IMR-90 (cell line): ENCODE data around the gene BMERB1. TPM values are rescaled to one million over a fixed set of nuclear protein-coding genes. Genes with fewer than 3 reads are reported as not detected.

Experiments
- ATAC-seq: fragments of 200-7000 bp; cut with Tn5 transposase; 2 replicates; pipeline ENCODE4 v1.9.1; 2020; ENCODE audit warnings: low read depth, mild to moderate bottlenecking, moderate library complexity
- BruUV-seq: library from RNA; stranded (reverse); fragments of 400-500 nt; replicated peaks from 2 replicates; lab custom pipeline; 2021; lab: Mats Ljungman, UMichigan
- CTCF ChIA-PET: fragments of 300-600 bp; formaldehyde crosslinking; extraction: SDS; loops from one replicate; lab custom pipeline; 2021; ENCODE audit warnings: antibody characterized with exemption; lab: Yijun Ruan, JAX
- POLR2A ChIA-PET: fragments of 300-600 bp; sonication (Branson Sonifier 250); formaldehyde crosslinking; loops from one replicate; lab custom pipeline; 2022; ENCODE audit warnings: antibody characterized with exemption; ENCODE audit not compliant: unreplicated experiment; lab: Charles Lee
- DNase-seq: peaks from one replicate; pipeline ENCODE4 v3.0.0; 2013
- H2AFZ ChIP-seq: replicated peaks from 2 replicates; pipeline ENCODE3; 2013; ENCODE audit warnings: low read length, mild to moderate bottlenecking; ENCODE audit not compliant: poor library complexity
- H2AK5ac ChIP-seq: 2 replicates; pipeline ENCODE4 v1.6.1; 2013; ENCODE audit warnings: low read depth, low read length, inconsistent platforms
- H2AK9ac ChIP-seq: replicated peaks from 2 replicates; pipeline ENCODE3; 2013; ENCODE audit warnings: mild to moderate bottlenecking, low read depth, low read length, moderate library complexity; ENCODE audit not compliant: poor library complexity
- H2BK120ac ChIP-seq: 2 replicates; pipeline ENCODE4 v1.6.1; 2013; ENCODE audit warnings: low read depth, low read length, inconsistent platforms
- H2BK15ac ChIP-seq: 3 replicates; pipeline ENCODE4 v1.6.1; 2013; ENCODE audit warnings: low read depth, low read length, inconsistent platforms
- H2BK20ac ChIP-seq: 2 replicates; pipeline ENCODE4 v1.6.1; 2013; ENCODE audit warnings: low read depth, mild to moderate bottlenecking, inconsistent platforms, low read length, moderate library complexity
- H2BK5ac ChIP-seq: 2 replicates; pipeline ENCODE4 v1.6.1; 2013; ENCODE audit warnings: mild to moderate bottlenecking, low read depth, low read length, inconsistent platforms; ENCODE audit not compliant: poor library complexity, severe bottlenecking
- H3K14ac ChIP-seq: replicated peaks from 2 replicates; pipeline ENCODE4 v1.6.1; 2013; ENCODE audit warnings: low read depth, low read length, inconsistent platforms
- H3K18ac ChIP-seq: 2 replicates; pipeline ENCODE4 v1.6.1; 2013; ENCODE audit warnings: low read depth, low read length, control low read depth
- H3K23ac ChIP-seq: 2 replicates; pipeline ENCODE4 v1.6.1; 2013; ENCODE audit warnings: low read depth, low read length, inconsistent platforms
- H3K27ac ChIP-seq: 2 replicates; pipeline ENCODE4 v1.5.1; 2013; ENCODE audit warnings: mild to moderate bottlenecking, control low read depth, low read length; ENCODE audit not compliant: insufficient read depth
- H3K27me3 ChIP-seq: 2 replicates; pipeline ENCODE4 v1.6.1; 2013; ENCODE audit warnings: low read length; ENCODE audit not compliant: control insufficient read depth, insufficient read depth
- H3K36me3 ChIP-seq: 2 replicates; pipeline ENCODE4 v1.6.1; 2013; ENCODE audit warnings: low read length, mixed read lengths; ENCODE audit not compliant: control insufficient read depth, insufficient read depth
- H3K4ac ChIP-seq: 2 replicates; pipeline ENCODE4 v1.6.1; 2013; ENCODE audit warnings: low read depth, low read length, inconsistent platforms
- H3K4me1 ChIP-seq: 2 replicates; pipeline ENCODE4 v1.6.1; 2013; ENCODE audit warnings: low read length, mixed read lengths; ENCODE audit not compliant: control insufficient read depth, insufficient read depth
- H3K4me2 ChIP-seq: 2 replicates; pipeline ENCODE4 v1.6.1; 2013; ENCODE audit warnings: low read depth, mild to moderate bottlenecking, control low read depth, low read length, moderate library complexity
- H3K4me3 ChIP-seq: 2 replicates; pipeline ENCODE4 v1.5.1; 2013; ENCODE audit warnings: low read depth, mild to moderate bottlenecking, control low read depth, low read length, moderate library complexity; ENCODE audit not compliant: insufficient read depth
- H3K56ac ChIP-seq: 2 replicates; pipeline ENCODE4 v1.6.1; 2013; ENCODE audit warnings: low read length, inconsistent platforms; ENCODE audit not compliant: insufficient read depth; ENCODE audit errors: extremely low read depth
- H3K79me1 ChIP-seq, 2 experiments: 2 replicates each; pipeline ENCODE4 v1.6.1; 2013; ENCODE audit warnings: low read length in 2 of 2, inconsistent platforms in 1 of 2, low read depth in 1 of 2
- H3K9ac ChIP-seq: 2 replicates; pipeline ENCODE4 v1.6.1; 2013; ENCODE audit warnings: low read depth, low read length, control low read depth
- H3K9me1 ChIP-seq: 2 replicates; pipeline ENCODE4 v1.6.1; 2013; ENCODE audit warnings: low read length, inconsistent platforms; ENCODE audit not compliant: insufficient read depth
- H3K9me3 ChIP-seq: 2 replicates; pipeline ENCODE4 v1.6.1; 2013; ENCODE audit warnings: low read length; ENCODE audit not compliant: control insufficient read depth, insufficient read depth
- H4K20me1 ChIP-seq: 2 replicates; pipeline ENCODE4 v1.6.1; 2013; ENCODE audit warnings: low read length, inconsistent platforms; ENCODE audit not compliant: insufficient read depth
- H4K5ac ChIP-seq: 2 replicates; pipeline ENCODE4 v1.6.1; 2013; ENCODE audit warnings: mild to moderate bottlenecking, low read depth, low read length, control low read depth
- H4K8ac ChIP-seq, 2 experiments: 2 replicates each; pipeline ENCODE4 v1.6.1; 2013; ENCODE audit warnings: low read depth in 2 of 2, low read length in 2 of 2, control low read depth in 1 of 2, inconsistent platforms in 1 of 2
- H4K91ac ChIP-seq: 2 replicates; pipeline ENCODE4 v1.6.1; 2013; ENCODE audit warnings: low read depth, low read length, inconsistent platforms; ENCODE audit not compliant: insufficient read depth
- BHLHE40 ChIP-seq: fragments of 150-350 bp; IDR thresholded peaks from 2 replicates; pipeline ENCODE4 v1.6.1; 2016; ENCODE audit warnings: mild to moderate bottlenecking, low read depth, low read length
- CEBPB ChIP-seq: IDR thresholded peaks from 2 replicates; pipeline ENCODE4 v1.6.1; 2012; ENCODE audit warnings: low read depth, low read length, improper control_type of control experiment
- CHD1 ChIP-seq: IDR thresholded peaks from 2 replicates; pipeline ENCODE4 v1.6.1; 2012; ENCODE audit warnings: low read depth, low read length, improper control_type of control experiment
- CTCF ChIP-seq: conservative IDR thresholded peaks from 2 replicates; pipeline ENCODE4 v1.5.1; 2012; ENCODE audit warnings: mild to moderate bottlenecking, low read depth, low read length, improper control_type of control experiment
- MAFK ChIP-seq: IDR thresholded peaks from 2 replicates; pipeline ENCODE4 v1.6.1; 2012; ENCODE audit warnings: low read depth, low read length, improper control_type of control experiment
- MAZ ChIP-seq: IDR thresholded peaks from 2 replicates; pipeline ENCODE4 v1.6.1; 2012; ENCODE audit warnings: low read depth, mild to moderate bottlenecking, low read length, improper control_type of control experiment, moderate library complexity, borderline replicate concordance
- MXI1 ChIP-seq: IDR thresholded peaks from 2 replicates; pipeline ENCODE4 v1.6.1; 2012; ENCODE audit warnings: low read depth, mild to moderate bottlenecking, low read length, moderate library complexity, borderline replicate concordance
- POLR2A ChIP-seq: IDR thresholded peaks from 2 replicates; pipeline ENCODE4 v1.6.1; 2012; ENCODE audit warnings: mild to moderate bottlenecking, low read depth, low read length
- RAD21 ChIP-seq: IDR thresholded peaks from 2 replicates; pipeline ENCODE4 v1.6.1; 2012; ENCODE audit warnings: low read length, improper control_type of control experiment
- RCOR1 ChIP-seq: IDR thresholded peaks from 2 replicates; pipeline ENCODE4 v1.6.1; 2012; ENCODE audit warnings: mild to moderate bottlenecking, low read length, improper control_type of control experiment; ENCODE audit not compliant: insufficient replicate concordance
- RFX5 ChIP-seq: IDR thresholded peaks from 2 replicates; pipeline ENCODE4 v1.8.0; 2012; ENCODE audit warnings: low read depth, mild to moderate bottlenecking, low read length, moderate library complexity
- SMC3 ChIP-seq: fragments of 150-350 bp; IDR thresholded peaks from 2 replicates; pipeline ENCODE4 v1.6.1; 2016; ENCODE audit warnings: low read depth, mild to moderate bottlenecking, antibody characterized with exemption, low read length, moderate library complexity
- WGBS, 2 experiments: methylation state at CpG; one replicate each; pipeline versions ENCODE4 v1.1.5 to v1.1.7; 2013; ENCODE audit warnings: missing lambda C conversion rate in 2 of 2; ENCODE audit not compliant: insufficient read length in 1 of 2; ENCODE audit errors: extremely low coverage in 2 of 2; 5-methylcytosine and 5-hydroxymethylcytosine counted together
- dilution Hi-C: fragments of 300-500 bp; cut with HindIII; formaldehyde crosslinking; loops from one replicate; pipeline ENCODE4 v1.14.3; 2018; ENCODE audit warnings: low sequenced_read_pairs; ENCODE audit not compliant: unreplicated experiment
- in situ Hi-C: fragments of 300-500 bp; cut with MboI; formaldehyde crosslinking; loops from 3 replicates; pipeline ENCODE4 v1.14.3; 2019; ENCODE audit warnings: low sequenced_read_pairs, inconsistent platforms, mixed read lengths
- intact Hi-C: fragments of 100-400 bp; cut with micrococcal nuclease; formaldehyde crosslinking; loops from 2 replicates; pipeline ENCODE4 v1.10.0; 2022
- polyA plus RNA-seq, 3 experiments: library from polyadenylated mRNA; depleted of rRNA; stranded (reverse); fragments of >200 nt; gene quantifications; 2 replicates each; pipeline ENCODE4 v1.2.3, GENCODE V29; 2012; ENCODE audit warnings: low replicate concordance in 1 of 3
- total RNA-seq: library from RNA; depleted of rRNA; stranded (reverse); fragments of >200 nt; gene quantifications from 2 replicates; pipeline ENCODE4 v1.2.3, GENCODE V29; 2012
- TF ChIP-seq, protein P1 (sequence below): fragments of 150-350 bp; IDR thresholded peaks from 2 replicates; pipeline ENCODE4 v1.6.1; 2016; ENCODE audit warnings: low read depth, mild to moderate bottlenecking, low read length, moderate library complexity, borderline replicate concordance
- TF ChIP-seq, protein P2 (sequence below): fragments of 150-350 bp; IDR thresholded peaks from 2 replicates; pipeline ENCODE4 v1.6.1; 2017; ENCODE audit warnings: mild to moderate bottlenecking, antibody characterized with exemption, low read length, low read depth

The BMERB1 gene
- total and polyA plus RNA-seq, 2 of the 4 experiments (the other 2 are of a cell fraction): 22.6 to 32.9 TPM

DNA sequence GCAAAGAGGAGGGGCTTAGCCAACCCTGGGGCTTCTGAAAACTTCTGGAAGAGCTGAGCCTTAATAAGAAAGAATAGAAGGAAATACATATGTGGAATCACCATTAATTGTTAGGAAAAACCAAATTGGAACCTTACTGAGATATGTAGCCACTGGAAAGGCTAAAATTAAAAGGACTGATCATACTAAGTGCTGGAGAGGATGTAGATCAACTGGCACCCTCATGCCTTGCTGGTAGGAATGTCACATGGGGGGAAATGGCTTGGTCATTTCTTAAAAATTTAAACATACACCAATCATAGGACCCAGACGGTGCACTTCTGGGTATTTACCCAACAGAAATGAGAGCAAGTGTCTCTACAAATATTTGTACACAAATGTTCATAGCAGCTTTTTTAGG, 11.1 kb downstream of the BMERB1 start:
- no peak overlapping the region for H3K14ac ChIP-seq
- H4K8ac ChIP-seq: no peak overlapping the region
- no peak for ATAC-seq
- H2BK15ac ChIP-seq: no peak overlapping the region
- no peak overlapping the region for H3K56ac ChIP-seq
- no peaks in the 10 kb centered on the region for H3K27me3 ChIP-seq
- H3K9ac ChIP-seq: no peak overlapping the region
- H2BK120ac ChIP-seq: no peak overlapping the region
- H3K4me1 ChIP-seq: peaks cover 11% of the 10 kb centered on the region
- no peaks in the 10 kb centered on the region for H3K9me3 ChIP-seq
- no peak overlapping the region for H3K23ac ChIP-seq
- no peak overlapping the region for H3K4ac ChIP-seq
- H3K18ac ChIP-seq: no peak overlapping the region
- H3K4me3 ChIP-seq: no peak overlapping the region
- H4K20me1 ChIP-seq: peaks cover 24% of the 10 kb centered on the region
- H2BK20ac ChIP-seq: no peak overlapping the region
- in situ Hi-C loops: no loop called here
- intact Hi-C loops: no loop called here
- H3K9me1 ChIP-seq: 0 out of 2 replicates have a peak, but pooled peaks cover 2% of the 10 kb centered on the region
- dilution Hi-C loops: no loop called here
- POLR2A ChIA-PET: no interaction called here
- H3K27ac ChIP-seq: no peak overlapping the region
- H4K5ac ChIP-seq: no peak overlapping the region
- no TSS peak for BruUV-seq
- CTCF ChIA-PET: no interaction called here
- H3K36me3 ChIP-seq: peaks cover 2% of the 10 kb centered on the region; the same call in 1 of the 2 replicates
- H3K79me1 ChIP-seq: peaks cover 37 to 63% of the 10 kb centered on the region in 2 experiments
- no peak for TF ChIP-seq CEBPB
- TF ChIP-seq RAD21: no peak
- TF ChIP-seq MAFK: no peak
- no peak for TF ChIP-seq BHLHE40
- no peak for TF ChIP-seq MXI1
- no peak for TF ChIP-seq CHD1
- TF ChIP-seq MAZ: no peak
- no peak for TF ChIP-seq POLR2A
- TF ChIP-seq CTCF: no peak
- TF ChIP-seq, protein P1, sequence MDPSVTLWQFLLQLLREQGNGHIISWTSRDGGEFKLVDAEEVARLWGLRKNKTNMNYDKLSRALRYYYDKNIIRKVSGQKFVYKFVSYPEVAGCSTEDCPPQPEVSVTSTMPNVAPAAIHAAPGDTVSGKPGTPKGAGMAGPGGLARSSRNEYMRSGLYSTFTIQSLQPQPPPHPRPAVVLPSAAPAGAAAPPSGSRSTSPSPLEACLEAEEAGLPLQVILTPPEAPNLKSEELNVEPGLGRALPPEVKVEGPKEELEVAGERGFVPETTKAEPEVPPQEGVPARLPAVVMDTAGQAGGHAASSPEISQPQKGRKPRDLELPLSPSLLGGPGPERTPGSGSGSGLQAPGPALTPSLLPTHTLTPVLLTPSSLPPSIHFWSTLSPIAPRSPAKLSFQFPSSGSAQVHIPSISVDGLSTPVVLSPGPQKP: no peak
- no peak for TF ChIP-seq RFX5
- TF ChIP-seq, protein P2, sequence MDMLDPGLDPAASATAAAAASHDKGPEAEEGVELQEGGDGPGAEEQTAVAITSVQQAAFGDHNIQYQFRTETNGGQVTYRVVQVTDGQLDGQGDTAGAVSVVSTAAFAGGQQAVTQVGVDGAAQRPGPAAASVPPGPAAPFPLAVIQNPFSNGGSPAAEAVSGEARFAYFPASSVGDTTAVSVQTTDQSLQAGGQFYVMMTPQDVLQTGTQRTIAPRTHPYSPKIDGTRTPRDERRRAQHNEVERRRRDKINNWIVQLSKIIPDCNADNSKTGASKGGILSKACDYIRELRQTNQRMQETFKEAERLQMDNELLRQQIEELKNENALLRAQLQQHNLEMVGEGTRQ: no peak
- no peak for TF ChIP-seq SMC3
- no peak for TF ChIP-seq RCOR1
- no peak overlapping the region for H2AFZ ChIP-seq
- no CpG with 5 or more reads among the region's 1 CpG for WGBS, 2 experiments
- no peak for DNase-seq
- H2BK5ac ChIP-seq: no peak overlapping the region
- no peak overlapping the region for H3K4me2 ChIP-seq
- H2AK5ac ChIP-seq: no peak overlapping the region
- no peak overlapping the region for H4K91ac ChIP-seq
- no peak overlapping the region for H2AK9ac ChIP-seq
